Hematopoietic multipotent progenitor cell treated with erythropoietin and hydrocortisone succinate and interleukin-3 and kit ligand, for 15 days (in vitro differentiated cells): ENCODE data around the gene SERPINE2.

ENCODE experiments used
- DNase-seq: peaks from one replicate; pipeline ENCODE4 v3.0.0-alpha.2; 2015; ENCODE audit warnings: low spot score

SERPINE2 gene

GRCh38 chr2:224042191-224042696, 3.2 kb upstream of the SERPINE2 start:
- DNase-seq = no peak

GRCh38 chr2:224041554-224041953, 2.5 kb upstream of the SERPINE2 start:
- no peak for DNase-seq

GRCh38 chr2:224040753-224041152, 1.7 kb upstream of the SERPINE2 start:
- no peak for DNase-seq

- DNase-seq = no peak
These were observed 819 bp upstream of the SERPINE2 start for GRCh38 chr2:224039770-224040440.

GRCh38 chr2:224038830-224039079, 331 bp downstream of the SERPINE2 start:
- no peak for DNase-seq

GRCh38 chr2:224038049-224038829, 847 bp downstream of the SERPINE2 start:
- DNase-seq = no peak

- no peak for DNase-seq
These were observed 2.2 kb downstream of the SERPINE2 start for GRCh38 chr2:224036731-224037361.

- DNase-seq = no peak
These were observed 5.1 kb downstream of the SERPINE2 start for GRCh38 chr2:224034017-224034416.

- no peak for DNase-seq
These were observed 5.5 kb downstream of the SERPINE2 start for GRCh38 chr2:224033601-224034000.

- DNase-seq = no peak
These were observed 6.8 kb downstream of the SERPINE2 start for GRCh38 chr2:224032283-224032682.

- no peak for DNase-seq
These were observed 7.6 kb downstream of the SERPINE2 start for GRCh38 chr2:224031358-224031970.

- DNase-seq = no peak
These were observed 8.3 kb downstream of the SERPINE2 start for GRCh38 chr2:224030786-224031185.

GRCh38 chr2:224029876-224030275, 9.2 kb downstream of the SERPINE2 start:
- no peak for DNase-seq

GRCh38 chr2:224027931-224028330, 11.2 kb downstream of the SERPINE2 start:
- no peak for DNase-seq

- DNase-seq = no peak
These were observed 12.0 kb downstream of the SERPINE2 start for GRCh38 chr2:224027070-224027469.

GRCh38 chr2:224025874-224026273, 13.2 kb downstream of the SERPINE2 start:
- DNase-seq = no peak

GRCh38 chr2:224024270-224024669, 14.8 kb downstream of the SERPINE2 start:
- no peak for DNase-seq

GRCh38 chr2:224023188-224023587, 15.9 kb downstream of the SERPINE2 start:
- no peak for DNase-seq

GRCh38 chr2:224022486-224022885, 16.6 kb downstream of the SERPINE2 start:
- no peak for DNase-seq

- no peak for DNase-seq
These were observed 18.6 kb downstream of the SERPINE2 start for GRCh38 chr2:224020523-224020922.

- DNase-seq = no peak
These were observed 21.1 kb downstream of the SERPINE2 start for GRCh38 chr2:224017957-224018356.

- DNase-seq = no peak
These were observed 22.1 kb downstream of the SERPINE2 start for GRCh38 chr2:224016963-224017362.

- DNase-seq = no peak
These were observed 24.8 kb downstream of the SERPINE2 start for GRCh38 chr2:224014336-224014735.
